Measurements from ENCODE around the gene USP3. TPM values are rescaled to one million over a fixed set of nuclear protein-coding genes. Genes with fewer than 3 reads are reported as not detected.

USP3 gene
- total RNA-seq, 1 donor, result 45.8 TPM

DNA sequence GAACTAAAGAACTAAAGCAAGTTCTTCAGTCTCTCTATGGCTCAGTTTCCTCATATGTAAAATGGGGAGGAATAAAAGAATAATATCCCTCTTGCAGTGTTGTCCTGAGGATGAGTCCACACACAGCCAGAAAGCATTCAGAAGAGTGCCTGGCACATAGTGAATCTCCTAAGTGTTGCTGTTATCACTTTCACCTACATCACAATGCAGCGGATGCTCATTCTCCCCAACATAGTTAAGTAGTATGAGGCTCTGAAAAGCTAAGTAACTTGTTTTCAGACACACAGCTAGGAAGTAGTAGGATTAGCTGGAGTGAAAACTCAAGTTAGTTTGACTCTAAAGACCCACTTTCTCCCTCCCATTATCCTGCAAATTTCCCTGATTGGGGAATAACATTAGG, 9.1 kb upstream of the USP3 start:
- no peak overlapping the region for H3K4me3 ChIP-seq (ENCODE audit: low read depth, low read length)
- DNase-seq (ENCODE audit: low read depth), result no peak
- TF ChIP-seq, protein P1, sequence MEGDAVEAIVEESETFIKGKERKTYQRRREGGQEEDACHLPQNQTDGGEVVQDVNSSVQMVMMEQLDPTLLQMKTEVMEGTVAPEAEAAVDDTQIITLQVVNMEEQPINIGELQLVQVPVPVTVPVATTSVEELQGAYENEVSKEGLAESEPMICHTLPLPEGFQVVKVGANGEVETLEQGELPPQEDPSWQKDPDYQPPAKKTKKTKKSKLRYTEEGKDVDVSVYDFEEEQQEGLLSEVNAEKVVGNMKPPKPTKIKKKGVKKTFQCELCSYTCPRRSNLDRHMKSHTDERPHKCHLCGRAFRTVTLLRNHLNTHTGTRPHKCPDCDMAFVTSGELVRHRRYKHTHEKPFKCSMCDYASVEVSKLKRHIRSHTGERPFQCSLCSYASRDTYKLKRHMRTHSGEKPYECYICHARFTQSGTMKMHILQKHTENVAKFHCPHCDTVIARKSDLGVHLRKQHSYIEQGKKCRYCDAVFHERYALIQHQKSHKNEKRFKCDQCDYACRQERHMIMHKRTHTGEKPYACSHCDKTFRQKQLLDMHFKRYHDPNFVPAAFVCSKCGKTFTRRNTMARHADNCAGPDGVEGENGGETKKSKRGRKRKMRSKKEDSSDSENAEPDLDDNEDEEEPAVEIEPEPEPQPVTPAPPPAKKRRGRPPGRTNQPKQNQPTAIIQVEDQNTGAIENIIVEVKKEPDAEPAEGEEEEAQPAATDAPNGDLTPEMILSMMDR (IDR thresholded peaks at IDR 0.05; ENCODE audit: insufficient read depth, low read length), result no peak

GRCh38 chr15:63495780-63496488, 8.5 kb upstream of the USP3 start:
- H3K4me3 ChIP-seq (ENCODE audit: low read depth, low read length), result no peak overlapping the region
- TF ChIP-seq, protein P1 (IDR thresholded peaks at IDR 0.05; ENCODE audit: insufficient read depth, low read length), result no peak
- no peak for DNase-seq (ENCODE audit: low read depth)

DNA sequence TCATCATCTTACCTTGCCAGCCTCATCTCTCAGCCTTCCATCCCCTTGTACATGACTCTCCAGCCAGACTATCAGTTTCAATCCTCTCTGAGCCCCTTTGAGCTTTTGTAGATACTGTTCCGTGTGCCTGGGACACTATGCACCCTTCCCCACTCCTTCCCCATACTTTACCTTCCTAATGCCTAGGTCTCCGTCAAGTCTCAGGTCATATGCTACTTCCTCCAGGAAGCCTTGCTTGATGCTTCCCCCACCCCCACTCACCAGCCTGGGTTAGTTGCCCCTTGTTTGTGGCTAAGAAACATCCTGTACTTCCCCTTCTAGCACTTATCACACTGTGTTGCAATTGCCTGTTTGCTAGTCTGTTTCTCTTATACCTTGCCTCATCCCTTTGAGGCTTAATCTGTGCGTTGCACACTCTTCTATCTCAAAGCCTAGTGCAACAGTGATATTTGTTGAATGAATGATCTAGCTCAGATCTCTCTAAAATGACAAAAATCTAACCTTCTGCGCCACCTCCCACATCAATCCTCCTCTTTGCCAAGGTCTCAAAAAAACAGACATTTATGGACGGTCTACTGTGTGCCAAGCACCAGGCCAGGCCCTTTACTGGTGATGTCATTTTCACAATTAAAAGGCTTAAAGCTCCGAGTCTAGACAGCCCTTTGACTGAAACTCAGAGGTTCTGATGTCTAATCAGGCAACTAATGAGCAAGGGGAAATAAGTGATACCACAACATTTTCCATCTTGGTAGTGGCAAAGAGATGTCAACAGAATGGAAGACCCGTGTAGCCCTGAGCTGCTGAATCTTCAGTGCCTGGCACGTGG, 6.5 kb upstream of the USP3 start:
- DNase-seq (ENCODE audit: low read depth), result no peak
- no peak overlapping the region for H3K4me3 ChIP-seq (ENCODE audit: low read depth, low read length)
- TF ChIP-seq, protein P1 (IDR thresholded peaks at IDR 0.05; ENCODE audit: insufficient read depth, low read length), result no peak

- TF ChIP-seq, protein P1 (IDR thresholded peaks at IDR 0.05; ENCODE audit: insufficient read depth, low read length), result no peak
- no peak for DNase-seq (ENCODE audit: low read depth)
Measured at GRCh38 chr15:63499175-63499549, 5.2 kb upstream of the USP3 start.

GRCh38 chr15:63499611-63500010, 4.8 kb upstream of the USP3 start:
- H3K4me3 ChIP-seq (ENCODE audit: low read depth, low read length), result no peak overlapping the region
- no peak for DNase-seq (ENCODE audit: low read depth)
- TF ChIP-seq, protein P1 (IDR thresholded peaks at IDR 0.05; ENCODE audit: insufficient read depth, low read length), result no peak

More at GRCh38 chr15:63499175-63499549, 5.2 kb upstream of the USP3 start:
- H3K4me3 ChIP-seq (ENCODE audit: low read depth, low read length), result no peak overlapping the region

DNA sequence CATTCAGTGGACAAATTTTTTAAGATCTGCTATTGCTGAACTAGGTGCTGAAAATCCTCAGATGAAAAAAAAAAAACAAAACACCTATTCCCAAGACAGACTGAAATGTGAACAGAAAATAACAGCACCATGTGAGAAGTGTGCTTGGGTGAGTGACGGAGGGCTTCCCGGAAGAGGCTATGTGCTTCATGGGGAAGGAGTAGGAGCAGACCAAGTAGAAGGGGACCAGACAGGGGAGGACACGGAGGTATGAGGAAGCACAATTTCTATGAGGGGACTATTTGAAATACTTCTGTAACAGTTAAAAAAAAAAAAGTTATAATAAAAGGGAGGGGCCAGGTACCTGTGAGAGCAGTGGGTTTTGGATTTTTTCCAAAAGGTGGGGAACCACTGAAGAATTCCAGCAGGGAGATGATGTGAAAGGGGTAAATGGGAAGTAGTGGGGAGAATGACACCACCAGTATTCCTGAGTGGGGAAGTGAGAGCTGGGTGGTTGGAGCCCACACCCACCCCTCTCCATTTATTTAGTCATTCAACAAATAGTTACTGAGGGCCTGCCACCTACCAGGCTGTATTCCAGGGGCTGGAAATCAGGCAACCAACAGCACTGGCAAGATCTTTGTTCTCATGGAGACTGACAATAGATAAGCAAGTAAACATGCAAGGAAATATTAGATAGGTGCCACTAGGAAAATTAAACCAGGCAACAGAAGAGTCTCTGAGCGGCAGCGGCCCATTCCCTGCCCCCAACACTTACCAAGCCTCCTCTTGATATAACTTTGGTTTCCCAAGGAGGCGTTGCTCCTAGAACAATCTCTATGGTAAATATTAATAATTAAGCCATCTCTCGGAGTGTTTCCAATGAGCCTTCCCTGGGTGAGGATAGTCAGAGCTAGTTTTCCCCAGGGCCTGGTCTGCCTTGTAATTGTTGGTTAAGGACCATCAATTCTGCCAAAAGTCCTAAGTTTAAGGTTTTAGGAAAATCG, 3.8 kb upstream of the USP3 start:
- TF ChIP-seq, protein P1 (IDR thresholded peaks at IDR 0.05; ENCODE audit: insufficient read depth, low read length), result no peak
- DNase-seq (ENCODE audit: low read depth), result no peak
- no peak overlapping the region for H3K4me3 ChIP-seq (ENCODE audit: low read depth, low read length)
